RPMI7951 (cell line): ENCODE measurements around the gene DPYD. TPM values are rescaled to one million over a fixed set of nuclear protein-coding genes. Genes with fewer than 3 reads are reported as not detected.

Experiments
- DNase-seq: peaks from one replicate; pipeline ENCODE4 v3.0.0-alpha.2; 2012; ENCODE audit warnings: low read depth
- total RNA-seq: library from RNA; depleted of rRNA; stranded (reverse); fragments of >200 nt; shearing (Covaris generic); gene quantifications from 2 replicates; pipeline ENCODE4 v1.2.3, GENCODE V29; 2014

Gene DPYD
- total RNA-seq, 1 experiment from 2014 or later: 35.8 TPM

GRCh38 chr1:97906567-97907241 lies 14.1 kb downstream of the DPYD start:
- peak; percentile 88 for DNase-seq

GRCh38 chr1:97905141-97905940 lies 15.5 kb downstream of the DPYD start:
- DNase-seq: no peak

- DNase-seq: no peak
These were observed 16.3 kb downstream of the DPYD start for GRCh38 chr1:97904534-97904933.

DNA sequence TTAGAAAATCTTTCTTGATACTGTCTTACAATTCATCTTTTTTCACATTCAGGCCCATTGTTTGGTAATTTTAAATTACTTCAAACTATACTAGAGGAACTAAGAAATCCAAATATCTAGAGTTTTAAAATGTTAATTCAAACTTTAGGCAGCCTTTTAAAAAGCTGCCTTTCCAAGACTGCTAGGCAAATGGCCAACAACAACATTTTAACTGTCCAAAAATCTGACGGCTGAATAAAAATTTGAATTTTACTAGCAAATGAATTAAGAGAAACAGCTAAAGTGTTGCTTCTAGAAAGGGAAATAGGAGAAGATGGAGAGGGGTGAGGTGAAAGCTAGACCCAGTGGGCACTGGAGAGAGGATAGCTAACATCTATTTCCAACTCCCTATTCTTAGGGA lies 17.2 kb downstream of the DPYD start:
- DNase-seq: no peak

DNA sequence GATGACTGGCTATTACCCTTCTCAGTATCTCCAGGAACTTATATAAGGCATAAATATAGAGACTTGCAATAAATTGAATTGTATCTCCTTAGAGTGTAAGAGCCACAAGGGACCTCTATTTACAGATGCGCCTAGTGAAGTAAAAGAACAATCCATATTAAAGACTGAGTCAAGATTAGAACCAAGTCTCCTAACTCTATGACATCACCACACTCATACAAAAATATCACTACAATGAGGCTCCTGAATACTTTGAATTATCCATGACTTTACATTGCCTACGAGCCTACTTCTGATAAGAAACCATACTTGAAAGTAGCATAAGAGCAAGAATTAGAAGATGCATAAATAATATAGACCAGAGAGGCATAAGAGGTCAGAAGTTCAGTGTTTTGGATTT lies 18.8 kb downstream of the DPYD start:
- no peak for DNase-seq

DNA sequence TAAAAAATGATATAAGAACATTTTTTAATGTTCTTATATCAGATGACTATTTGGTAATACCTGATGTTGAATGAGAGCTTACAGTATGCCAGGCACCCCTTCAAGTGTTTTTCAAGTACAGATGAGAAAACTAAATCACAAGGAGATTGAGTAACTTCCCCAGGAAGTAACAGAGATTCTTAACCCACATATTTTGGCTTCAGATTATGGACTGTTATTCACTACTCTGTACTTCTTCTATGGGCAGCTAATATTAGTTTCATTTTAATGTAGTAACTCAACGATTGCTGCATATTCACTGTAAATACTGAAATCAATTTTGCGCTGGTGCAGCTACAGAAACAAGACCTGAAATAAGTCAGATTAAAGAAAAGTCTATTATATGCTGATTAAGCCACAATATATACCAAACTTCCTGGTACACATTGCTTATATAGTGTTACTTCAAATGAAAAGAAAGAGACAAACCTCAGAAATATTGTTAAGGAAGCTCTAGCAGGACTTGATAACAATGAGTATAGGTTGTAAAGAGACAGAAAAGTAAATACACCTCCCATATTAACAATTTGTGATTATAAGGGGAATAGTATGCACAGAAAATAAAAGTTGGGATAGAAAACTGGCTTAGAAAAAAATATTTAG lies 19.7 kb downstream of the DPYD start:
- peak; percentile 40 for DNase-seq

DNA sequence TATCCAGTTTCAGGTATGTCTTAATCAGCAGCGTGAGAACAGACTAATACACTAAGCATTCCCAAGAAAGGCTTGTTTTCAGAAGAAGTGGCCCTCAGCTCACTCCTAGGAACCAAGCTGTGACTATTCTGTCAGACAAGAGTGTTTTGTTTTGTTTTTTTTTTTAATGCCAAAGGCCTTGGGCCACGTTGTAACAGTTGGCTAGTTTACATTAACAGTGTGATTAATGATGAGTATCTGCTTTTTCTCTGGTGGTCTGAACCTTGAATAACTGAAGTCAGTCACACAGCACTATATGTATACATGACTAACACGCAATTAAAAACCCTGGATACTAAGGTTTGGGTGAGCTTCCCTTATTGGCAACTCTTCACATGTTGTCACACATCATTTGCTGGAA lies 21.9 kb downstream of the DPYD start:
- peak; percentile 67 for DNase-seq

- no peak for DNase-seq
These were observed 25.6 kb downstream of the DPYD start for GRCh38 chr1:97895278-97895677.

DNA sequence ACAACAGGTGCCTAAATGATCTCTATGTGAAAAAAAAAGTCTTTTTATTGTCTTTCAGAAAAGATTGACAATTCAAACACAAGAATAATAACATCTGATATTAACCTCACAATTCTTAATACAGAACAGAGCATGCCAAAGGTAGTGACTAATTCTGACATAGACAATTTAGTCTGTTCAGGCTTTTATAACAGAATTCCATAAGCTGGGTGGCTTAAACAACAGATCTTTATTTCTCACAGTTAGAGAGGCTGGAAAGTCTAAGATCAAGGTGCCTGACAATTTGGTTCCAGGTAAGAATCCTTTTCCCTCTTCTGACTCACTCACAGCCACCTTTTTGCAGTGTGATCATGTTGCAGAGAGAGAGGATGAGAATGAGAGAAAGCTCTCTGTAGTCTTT lies 27.0 kb downstream of the DPYD start:
- DNase-seq: no peak

- no peak for DNase-seq
These were observed 34.6 kb downstream of the DPYD start for GRCh38 chr1:97886199-97886598.

GRCh38 chr1:97883823-97884222 lies 37.0 kb downstream of the DPYD start:
- DNase-seq: no peak

DNA sequence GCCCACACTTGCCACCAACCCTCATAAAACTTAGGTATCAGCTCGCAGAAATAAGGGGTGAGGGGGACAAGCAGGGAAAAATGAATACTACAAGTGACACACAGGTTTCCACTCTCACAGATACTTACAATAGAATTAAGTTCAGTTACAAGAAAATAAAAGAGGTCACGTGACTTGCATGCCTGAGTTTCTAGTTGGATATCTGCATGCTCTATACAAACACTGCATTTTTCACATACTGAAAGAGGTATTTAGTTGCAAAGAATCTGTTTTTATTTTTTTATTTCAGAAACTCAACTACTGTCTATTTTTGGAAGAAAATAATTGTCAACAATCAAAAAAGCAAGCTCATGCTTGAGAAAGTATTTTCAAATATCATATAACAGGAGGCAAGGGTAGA lies 43.5 kb downstream of the DPYD start:
- no peak for DNase-seq

DNA sequence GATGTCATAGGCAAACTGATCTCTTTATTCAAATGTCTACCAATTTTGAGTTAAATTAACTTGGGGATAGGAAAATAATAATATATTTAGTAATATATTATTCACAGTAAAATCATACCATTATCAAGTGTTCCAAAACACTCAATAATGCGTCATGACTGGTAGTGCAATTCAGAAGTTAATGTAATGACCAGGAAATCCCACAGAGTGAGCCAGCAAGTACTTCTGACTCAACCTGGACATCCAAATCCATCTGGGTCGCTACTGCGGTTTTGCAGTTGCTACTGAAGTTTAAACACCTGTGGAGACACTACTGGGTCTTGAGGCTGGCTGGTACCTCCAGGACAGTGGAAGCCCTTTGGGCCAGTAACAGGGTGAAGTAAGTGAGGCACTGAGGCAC lies 44.8 kb downstream of the DPYD start:
- peak; percentile 31 for DNase-seq

DNA sequence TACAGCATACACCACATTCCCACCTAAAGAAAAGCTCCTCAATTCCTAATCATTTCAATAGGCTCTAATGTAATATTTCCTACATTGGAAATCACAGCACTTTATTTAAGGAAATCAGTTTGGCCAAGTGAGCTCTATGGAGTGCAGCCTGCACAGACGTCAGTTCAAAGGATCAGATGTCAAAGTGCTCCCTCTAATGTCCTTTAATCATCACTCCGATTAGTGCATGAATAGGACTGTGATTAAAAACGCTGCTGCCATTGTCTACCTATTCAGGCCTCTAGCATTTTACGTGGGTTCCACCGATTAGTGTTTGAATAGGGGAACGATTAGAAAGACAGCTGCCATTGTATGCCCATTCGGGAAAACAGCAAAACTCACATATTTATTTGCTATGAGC lies 50.2 kb downstream of the DPYD start:
- DNase-seq: peak; percentile 31

DNA sequence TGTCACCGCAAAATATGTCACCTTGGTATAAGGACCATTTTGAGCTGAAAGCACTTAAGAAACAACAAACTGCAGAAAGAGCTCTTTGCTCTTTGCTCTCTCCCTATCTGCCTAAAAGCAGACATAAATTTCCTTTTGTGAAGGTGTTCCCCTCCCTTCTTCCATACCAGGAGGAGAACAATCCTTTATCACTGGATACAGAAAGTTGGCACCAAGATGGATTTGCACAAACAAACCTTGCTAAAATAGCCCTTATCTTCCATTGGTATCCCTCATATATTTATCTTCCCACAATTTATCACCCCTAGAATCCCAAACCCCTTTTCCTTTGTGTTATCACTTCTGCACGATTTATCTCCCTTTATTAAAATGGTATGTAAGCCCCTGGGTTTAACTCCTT lies 51.4 kb downstream of the DPYD start:
- DNase-seq: no peak

DNA sequence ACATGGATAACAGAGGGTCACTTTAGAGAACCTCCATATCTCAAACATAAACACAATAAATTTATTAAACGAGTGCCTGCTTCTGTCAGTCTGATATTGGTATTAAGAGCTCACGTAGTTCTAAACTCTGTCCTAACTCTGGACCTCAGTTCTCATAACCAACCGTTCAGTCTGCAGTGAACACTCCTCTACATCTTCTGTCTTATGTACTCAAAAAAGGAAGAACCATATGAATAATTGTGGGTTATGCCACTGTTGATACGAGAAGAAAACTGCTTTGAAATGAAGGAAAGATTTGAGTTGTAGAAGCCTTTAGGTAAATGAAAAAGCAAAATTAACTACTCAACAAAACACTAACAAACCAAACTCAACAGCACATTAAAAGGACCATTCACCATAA lies 53.7 kb downstream of the DPYD start:
- DNase-seq: no peak

GRCh38 chr1:97864615-97865014 lies 56.2 kb downstream of the DPYD start:
- no peak for DNase-seq

- DNase-seq: no peak
These were observed 67.6 kb downstream of the DPYD start for GRCh38 chr1:97853221-97853620.

DNA sequence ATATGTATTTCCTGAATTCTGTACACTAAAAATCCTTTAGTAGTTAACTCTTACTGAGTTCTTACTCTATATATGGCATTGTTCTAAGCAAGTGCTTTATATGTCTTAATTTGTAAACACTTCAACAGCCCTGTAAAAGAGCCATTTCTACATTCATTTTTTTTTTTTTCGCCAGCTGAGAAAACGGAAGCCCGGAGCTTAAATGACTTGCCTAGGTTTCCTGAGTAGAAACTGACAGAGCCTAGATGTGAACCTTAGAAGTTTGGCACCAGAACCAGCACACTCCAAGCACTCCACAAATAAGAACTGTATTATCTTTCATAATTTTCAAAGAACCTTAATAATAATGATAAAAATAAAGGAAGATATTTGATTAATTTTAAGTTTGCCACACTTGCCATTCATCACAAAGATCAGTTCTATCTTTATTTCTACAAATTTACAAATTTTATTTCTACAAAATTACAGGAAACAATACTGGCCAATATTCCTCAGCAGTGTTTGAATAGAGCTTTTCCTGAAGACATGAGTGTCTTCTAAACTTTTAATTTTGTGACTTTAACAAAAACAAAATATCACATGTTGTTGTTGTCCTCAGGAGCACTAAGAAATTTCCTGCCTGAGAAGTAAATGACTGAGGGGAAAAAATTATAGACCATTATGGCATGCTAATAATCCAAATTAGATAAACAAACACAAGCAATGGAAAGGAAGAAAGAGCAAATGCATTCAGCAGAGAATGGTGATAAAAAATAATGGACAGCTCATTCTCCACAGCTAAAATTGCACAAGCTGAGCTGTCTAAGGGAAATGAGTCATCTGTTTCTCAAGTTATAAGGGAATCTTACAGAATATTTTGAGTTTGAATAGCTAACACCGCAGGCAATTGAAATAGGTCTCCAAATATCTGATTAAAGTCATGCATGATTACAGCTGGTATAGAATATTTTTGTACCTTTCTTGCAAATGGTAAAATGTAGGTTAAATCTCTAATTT lies 71.2 kb downstream of the DPYD start:
- DNase-seq: peak; percentile 86

DNA sequence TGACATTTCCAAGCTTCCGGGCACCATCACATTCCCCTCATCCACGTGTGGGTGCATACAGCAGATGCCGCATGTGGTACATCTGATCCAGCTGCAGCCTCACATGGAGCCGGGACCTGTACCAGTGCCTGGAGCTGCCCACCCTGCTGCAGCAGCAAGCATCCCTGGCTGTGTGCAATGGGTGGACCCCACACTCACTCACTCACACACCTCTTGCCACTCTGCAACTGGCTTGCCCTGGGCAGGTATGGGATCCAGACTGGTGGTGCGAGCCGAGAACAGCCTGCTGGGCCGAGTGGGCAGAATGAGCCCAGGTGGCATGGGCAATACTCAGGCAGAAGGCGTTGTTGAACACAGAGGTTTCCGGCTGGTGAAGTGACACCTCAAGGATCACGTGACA lies 75.0 kb downstream of the DPYD start:
- no peak for DNase-seq

GRCh38 chr1:97844552-97845089 lies 76.2 kb downstream of the DPYD start:
- no peak for DNase-seq
